Lower lobe of right lung (tissue), 2 donors: ENCODE data around the gene ESF1. TPM values are rescaled to one million over a fixed set of nuclear protein-coding genes. Genes with fewer than 3 reads are reported as not detected.
"Not testable (repeated sequence)": the region's sequence is repeated elsewhere in the genome, so short reads cannot be mapped to it uniquely, and the experiment has no call there.

Experiments used
- ATAC-seq, 2 donors: fragments of 200-7000 bp; cut with Tn5 transposase; one replicate each; pipeline ENCODE4 v1.9.1; 2020 to 2022; ENCODE audit warnings: mild to moderate bottlenecking in 2 of 2, moderate library complexity in 2 of 2
- DNase-seq: peaks from one replicate; pipeline ENCODE4 v3.0.0-alpha.2; 2020
- H3K27ac ChIP-seq: fragments of 200-600 bp; one replicate; pipeline ENCODE4 v1.8.0; 2022
- H3K27me3 ChIP-seq: fragments of 200-600 bp; one replicate; pipeline ENCODE4 v1.8.0; 2022; ENCODE audit warnings: low read depth
- H3K36me3 ChIP-seq: fragments of 200-600 bp; one replicate; pipeline ENCODE4 v1.8.0; 2022; ENCODE audit warnings: mild to moderate bottlenecking
- H3K4me1 ChIP-seq: fragments of 200-600 bp; one replicate; pipeline ENCODE4 v1.8.0; 2022
- H3K4me3 ChIP-seq: fragments of 200-600 bp; one replicate; pipeline ENCODE4 v1.8.0; 2022; ENCODE audit warnings: mild to moderate bottlenecking
- H3K9me3 ChIP-seq: fragments of 200-600 bp; one replicate; pipeline ENCODE4 v1.8.0; 2022
- intact Hi-C: fragments of 100-400 bp; cut with DNase I; formaldehyde crosslinking; loops from one replicate; pipeline ENCODE4 v1.11.0; 2022
- total RNA-seq: library from RNA; stranded (reverse); fragmentation: NEBNext Ultra II Directional; extraction: Animal tissue kit (Norgen Biotek cat#: 25700); gene quantifications from one replicate; pipeline ENCODE4 v1.2.1, GENCODE V29; 2021
- TF ChIP-seq, protein P1 (sequence below): fragments of 200-600 bp; IDR thresholded peaks from one replicate; pipeline ENCODE4 v1.8.0; 2022; ENCODE audit warnings: antibody characterized with exemption, mild to moderate bottlenecking
- donor health status: DM: no; HTN: yes; CAD: no; lungs with severe emphysema.

The ESF1 gene
- total RNA-seq, 1 donor from 2014 or later, result 12.4 TPM

DNA sequence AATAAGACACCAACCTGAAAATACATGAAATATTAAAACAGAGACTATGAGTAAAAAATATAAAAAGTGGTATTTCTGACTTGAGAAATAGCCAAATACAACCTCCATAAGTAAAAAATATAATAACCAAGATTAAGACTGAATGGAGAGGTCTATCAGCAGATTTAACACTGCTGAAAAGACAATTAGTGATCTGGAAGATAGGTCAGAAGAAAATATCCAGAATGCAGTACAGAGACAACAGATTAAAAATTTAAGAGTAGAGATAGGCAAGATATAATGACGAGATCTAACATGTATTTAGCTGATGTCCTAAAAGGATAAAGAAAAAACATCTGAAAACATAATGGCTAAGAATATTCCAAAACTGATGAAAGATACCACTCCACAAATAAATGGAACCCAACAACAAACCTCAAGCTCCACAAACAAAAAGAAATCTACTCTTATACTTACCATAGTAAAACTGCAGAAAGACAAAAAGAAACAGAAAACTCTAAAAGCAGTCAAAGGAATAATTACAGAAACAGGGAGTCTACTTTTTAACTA lies 18.8 kb downstream of the ESF1 start:
- H3K4me3 ChIP-seq, result no peak overlapping the region
- H3K27me3 ChIP-seq, result no peaks in the 10 kb centered on the region
- no peaks in the 10 kb centered on the region for H3K9me3 ChIP-seq
- H3K4me1 ChIP-seq, result no peaks in the 10 kb centered on the region
- intact Hi-C loops, result no loop called here
- TF ChIP-seq, protein P1, sequence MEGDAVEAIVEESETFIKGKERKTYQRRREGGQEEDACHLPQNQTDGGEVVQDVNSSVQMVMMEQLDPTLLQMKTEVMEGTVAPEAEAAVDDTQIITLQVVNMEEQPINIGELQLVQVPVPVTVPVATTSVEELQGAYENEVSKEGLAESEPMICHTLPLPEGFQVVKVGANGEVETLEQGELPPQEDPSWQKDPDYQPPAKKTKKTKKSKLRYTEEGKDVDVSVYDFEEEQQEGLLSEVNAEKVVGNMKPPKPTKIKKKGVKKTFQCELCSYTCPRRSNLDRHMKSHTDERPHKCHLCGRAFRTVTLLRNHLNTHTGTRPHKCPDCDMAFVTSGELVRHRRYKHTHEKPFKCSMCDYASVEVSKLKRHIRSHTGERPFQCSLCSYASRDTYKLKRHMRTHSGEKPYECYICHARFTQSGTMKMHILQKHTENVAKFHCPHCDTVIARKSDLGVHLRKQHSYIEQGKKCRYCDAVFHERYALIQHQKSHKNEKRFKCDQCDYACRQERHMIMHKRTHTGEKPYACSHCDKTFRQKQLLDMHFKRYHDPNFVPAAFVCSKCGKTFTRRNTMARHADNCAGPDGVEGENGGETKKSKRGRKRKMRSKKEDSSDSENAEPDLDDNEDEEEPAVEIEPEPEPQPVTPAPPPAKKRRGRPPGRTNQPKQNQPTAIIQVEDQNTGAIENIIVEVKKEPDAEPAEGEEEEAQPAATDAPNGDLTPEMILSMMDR, result no peak
- no peak for DNase-seq
- no peak overlapping the region for H3K27ac ChIP-seq
- peaks cover 78% of the 10 kb centered on the region for H3K36me3 ChIP-seq
- no peak for ATAC-seq

DNA sequence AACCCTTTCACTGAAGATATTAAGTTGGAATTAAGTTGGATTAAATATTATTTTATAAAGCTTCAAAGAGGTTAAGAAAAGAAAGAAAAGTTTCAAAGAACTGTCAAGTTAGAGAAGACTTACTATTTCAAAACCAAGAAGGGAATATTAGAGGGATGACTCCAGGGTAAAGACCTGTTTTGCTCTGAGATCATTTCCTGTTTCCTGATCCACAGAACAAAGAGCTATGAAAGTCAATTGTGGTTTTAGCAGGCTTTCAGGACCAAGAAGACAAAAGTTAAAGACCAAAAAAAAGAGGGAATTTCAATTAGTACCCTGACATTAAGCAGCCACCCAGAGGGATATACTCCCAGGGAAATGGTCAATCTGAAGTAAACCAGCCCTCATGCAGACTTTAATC lies 19.4 kb downstream of the ESF1 start:
- DNase-seq, result no peak
- Histone ChIP-seq H3K4me3 (no peak overlapping the region), H3K9me3 (no peaks in the 10 kb centered on the region), H3K27ac (no peak overlapping the region), H3K4me1 (no peaks in the 10 kb centered on the region), H3K27me3 (no peaks in the 10 kb centered on the region), H3K36me3 (peaks cover 72% of the 10 kb centered on the region)
- ATAC-seq, result no peak
- intact Hi-C loops, result no loop called here
- TF ChIP-seq, protein P1, result no peak

DNA sequence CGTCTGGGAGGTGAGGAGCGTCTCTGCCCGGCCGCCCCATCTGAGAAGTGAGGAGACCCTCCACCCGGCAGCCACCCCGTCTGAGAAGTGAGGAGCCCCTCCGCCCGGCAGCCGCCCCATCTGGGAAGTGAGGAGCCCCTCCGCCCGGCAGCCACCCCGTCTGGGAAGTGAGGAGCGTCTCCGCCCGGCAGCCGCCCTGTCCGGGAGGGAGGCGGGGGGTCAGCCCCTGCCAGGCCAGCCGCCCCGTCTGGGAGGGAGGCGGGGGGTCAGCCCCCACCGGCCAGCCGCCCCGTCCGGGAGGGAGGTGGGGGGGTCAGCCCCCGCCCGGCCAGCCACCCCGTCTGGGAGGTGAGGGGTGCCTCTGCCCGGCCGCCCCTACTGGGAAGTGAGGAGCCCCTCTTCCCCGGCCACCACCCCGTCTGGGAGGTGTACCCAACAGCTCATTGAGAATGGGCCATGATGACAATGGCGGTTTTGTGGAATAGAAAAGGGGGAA lies 24.2 kb downstream of the ESF1 start:
- H3K9me3 ChIP-seq, H3K4me1 ChIP-seq, H3K4me3 ChIP-seq, H3K27me3 ChIP-seq, ATAC-seq, H3K27ac ChIP-seq, intact Hi-C loops, DNase-seq: not testable (repeated sequence)
- H3K36me3 ChIP-seq, result peaks cover 71% of the 10 kb centered on the region

DNA sequence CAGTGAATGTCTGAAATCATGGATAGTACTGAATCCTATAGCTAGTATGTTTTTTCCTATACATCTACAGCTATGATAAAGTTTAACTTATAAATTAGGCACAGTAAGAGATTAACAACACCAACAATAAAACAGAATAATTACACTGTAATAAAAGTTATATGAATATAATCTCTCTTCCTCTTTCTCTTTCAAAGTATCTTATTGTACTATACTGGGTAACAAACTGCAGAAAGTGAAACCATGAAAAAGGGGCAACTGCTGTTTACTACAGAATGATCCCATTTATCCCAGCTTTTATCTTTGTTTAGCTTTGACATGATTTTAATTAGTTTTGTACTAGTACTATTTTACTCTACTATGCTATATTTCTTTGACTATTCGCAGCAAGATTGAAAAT lies 25.8 kb downstream of the ESF1 start:
- DNase-seq, result no peak
- ATAC-seq, result no peak
- Histone ChIP-seq H3K36me3 (peaks cover 64% of the 10 kb centered on the region), H3K27me3 (no peaks in the 10 kb centered on the region), H3K4me3 (no peak overlapping the region), H3K9me3 (no peaks in the 10 kb centered on the region), H3K4me1 (no peaks in the 10 kb centered on the region), H3K27ac (no peak overlapping the region)
- intact Hi-C loops, result no loop called here
- TF ChIP-seq, protein P1, result no peak

DNA sequence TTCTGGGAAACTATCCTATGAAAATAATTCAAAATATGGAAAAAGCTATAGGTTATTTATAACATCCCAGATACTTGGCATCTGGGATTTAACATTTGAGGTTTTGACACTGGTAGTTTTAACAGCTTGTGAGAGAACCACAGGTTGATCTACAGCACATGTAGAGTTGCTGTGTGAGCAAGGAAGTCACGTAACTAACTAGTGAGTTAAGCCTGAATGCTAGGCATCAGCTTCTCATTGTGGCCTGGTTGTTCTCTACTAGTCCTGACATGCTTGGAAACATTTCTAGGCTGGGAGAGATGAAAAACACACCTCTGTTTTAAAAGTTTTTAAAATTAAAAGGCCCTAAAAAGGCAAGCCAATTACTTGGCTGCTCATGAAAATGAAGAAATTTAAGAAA lies 28.2 kb downstream of the ESF1 start:
- TF ChIP-seq, protein P1, result no peak
- peaks cover 55% of the 10 kb centered on the region for H3K36me3 ChIP-seq
- no peak for DNase-seq
- intact Hi-C loops, result no loop called here
- H3K4me3 ChIP-seq, result no peak overlapping the region
- H3K27ac ChIP-seq, result no peak overlapping the region
- ATAC-seq, result no peak
- no peaks in the 10 kb centered on the region for H3K9me3 ChIP-seq
- no peaks in the 10 kb centered on the region for H3K27me3 ChIP-seq
- H3K4me1 ChIP-seq, result no peaks in the 10 kb centered on the region

DNA sequence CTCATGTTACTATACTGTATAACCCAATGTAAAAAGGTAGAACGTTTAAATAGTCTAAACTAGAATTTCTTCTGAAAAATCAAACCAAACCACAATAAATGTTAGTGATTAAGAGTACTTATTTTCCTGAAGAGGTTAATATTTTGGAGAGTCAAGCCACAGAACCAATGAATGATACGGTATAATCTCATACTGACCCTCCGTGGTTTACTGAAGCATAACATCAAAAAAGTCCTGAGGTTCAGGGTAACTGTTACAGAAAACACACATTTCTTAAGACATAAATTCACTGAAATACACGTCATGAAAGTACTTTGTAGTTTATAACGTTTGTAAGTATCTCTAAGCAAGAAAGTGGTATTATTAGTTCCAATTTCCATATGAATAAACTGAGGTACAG lies 28.9 kb downstream of the ESF1 start:
- TF ChIP-seq, protein P1, result peak; percentile 14
- Histone ChIP-seq H3K27me3 (no peaks in the 10 kb centered on the region), H3K36me3 (peaks cover 52% of the 10 kb centered on the region), H3K27ac (no peak overlapping the region), H3K4me3 (no peak overlapping the region), H3K9me3 (no peaks in the 10 kb centered on the region), H3K4me1 (no peaks in the 10 kb centered on the region)
- intact Hi-C loops, result no loop called here
- ATAC-seq (no peak), DNase-seq (no peak)
